ENCODE results near the gene ARL1.

DNA sequence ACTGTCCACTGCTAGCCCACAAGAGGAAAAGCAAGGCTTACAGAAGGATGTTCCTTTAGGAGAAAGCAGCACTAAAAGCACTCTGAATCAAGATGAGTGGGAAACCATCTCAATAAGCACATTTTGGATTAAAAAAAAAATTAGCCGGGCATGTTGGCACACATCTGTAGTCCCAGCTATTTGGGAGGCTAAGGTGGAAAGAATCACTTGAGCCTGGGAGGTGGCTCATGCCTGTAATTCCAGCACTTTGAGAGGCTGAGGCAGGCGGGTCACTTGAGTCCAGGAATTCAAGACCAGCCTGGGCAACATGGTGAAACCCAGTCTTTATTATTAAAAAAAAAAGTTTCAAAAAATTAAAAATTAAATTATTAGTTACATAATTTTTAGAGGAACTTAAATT lies 17.0 kb upstream of the ARL1 start:
- no peak for TF ChIP-seq YY1 (IDR thresholded peaks at IDR 0.05; ENCODE audit: insufficient read depth, insufficient read length)
- TF ChIP-seq ZNF274 (IDR thresholded peaks at IDR 0.05; ENCODE audit: low read depth, low read length), result no peak

All from NT2/D1 (cell line).